Smooth muscle cell of the brain vasculature (primary cell): Measurements from ENCODE around the gene MMS22L.

Source experiments
- DNase-seq: peaks from one replicate; pipeline ENCODE4 v3.0.0-alpha.2; 2012; ENCODE audit warnings: low read depth, low spot score

MMS22L gene

DNA sequence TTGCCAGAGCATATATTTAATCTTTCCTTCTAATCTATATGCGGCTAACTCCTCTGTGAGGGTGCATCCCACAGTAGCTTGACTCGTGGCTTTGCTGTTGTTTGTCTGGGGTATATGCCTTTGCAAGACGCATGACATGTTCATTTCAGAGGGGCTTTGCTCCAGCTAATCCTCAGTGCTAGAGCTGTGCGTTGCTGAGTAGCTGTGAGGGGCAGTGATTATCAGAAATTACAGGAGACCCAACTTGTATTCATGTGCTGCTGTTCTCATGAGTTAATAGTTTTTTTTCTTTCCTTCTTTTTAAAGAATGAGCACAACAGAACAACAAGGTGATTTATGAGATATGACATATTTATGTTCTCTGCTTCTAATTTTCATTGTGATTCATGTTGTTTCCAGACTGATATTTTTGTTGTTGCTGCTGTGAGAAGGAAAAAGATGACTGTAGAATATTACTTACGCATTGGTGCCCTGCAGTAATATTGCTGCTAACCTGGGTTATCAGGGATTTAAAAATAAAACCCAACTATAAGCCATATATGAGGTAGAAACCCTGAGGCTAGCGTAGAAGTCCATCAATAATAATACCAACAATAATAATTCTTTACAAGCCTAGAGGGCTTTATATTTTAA, 190.2 kb downstream of the MMS22L start:
- DNase-seq, result no peak
